K562 (cell line): ENCODE measurements around the gene KCNJ14. TPM values are rescaled to one million over a fixed set of nuclear protein-coding genes. Genes with fewer than 3 reads are reported as not detected.

ENCODE experiments used
- ATAC-seq: fragments of 200-7000 bp; cut with Tn5 transposase; 3 replicates; pipeline ENCODE4 v1.9.1; 2020; ENCODE audit warnings: moderate library complexity
- BruUV-seq: library from RNA; stranded (reverse); fragments of 400-500 nt; replicated peaks from 2 replicates; lab custom pipeline; 2021; lab: Mats Ljungman, UMichigan
- CTCF ChIA-PET: fragments of 300-600 bp; formaldehyde crosslinking; extraction: SDS; loops from one replicate; lab custom pipeline; 2021; ENCODE audit warnings: low intra/inter-chr PET ratio; lab: Yijun Ruan, JAX
- POLR2A ChIA-PET: fragments of 300-600, 350-650 bp; sonication (Branson Sonifier 250); formaldehyde crosslinking; extraction: SDS; loops from one replicate; lab custom pipeline; 2021; ENCODE audit warnings: antibody characterized with exemption, inconsistent platforms; lab: Yijun Ruan, JAX
- DNase-seq, 4 experiments: peaks; one replicate each; pipeline versions ENCODE4 v3.0.0 to v3.0.0-alpha.2; 2011 to 2018; ENCODE audit warnings: low spot score in 3 of 4, mixed read lengths in 3 of 4; ENCODE audit errors: extremely low read depth in 1 of 4
- FAIRE-seq: peaks from 2 replicates; lab custom pipeline; 2011; peaks lifted over from hg19 to GRCh38; lab: Jason Lieb, UNC
- H2AFZ ChIP-seq: 2 replicates; pipeline ENCODE4 v1.6.0; 2011; ENCODE audit warnings: low read depth, low read length, control low read depth, inconsistent platforms
- H3K27ac ChIP-seq: fragments of 200-600 bp; 3 replicates; pipeline ENCODE4 v1.8.0; 2011; ENCODE audit warnings: low read depth, mild to moderate bottlenecking, control low read depth, inconsistent platforms, low read length, moderate library complexity, mixed read lengths; ENCODE audit errors: extremely low read depth
- H3K27me3 ChIP-seq, 2 experiments: fragments of 300-600 bp in 1 of 2; 2 replicates in 1 of 2; 3 replicates in 1 of 2; pipeline versions ENCODE4 v1.6.0 to v1.8.0; 2011; ENCODE audit warnings: inconsistent platforms in 2 of 2, low read length in 2 of 2, mild to moderate bottlenecking in 1 of 2, mixed read lengths in 1 of 2, moderate library complexity in 1 of 2; ENCODE audit not compliant: control insufficient read depth in 2 of 2, insufficient read depth in 2 of 2
- H3K36me3 ChIP-seq: fragments of 300-600 bp; 3 replicates; pipeline ENCODE4 v1.8.0; 2011; ENCODE audit warnings: mild to moderate bottlenecking, low read length, inconsistent platforms; ENCODE audit not compliant: control insufficient read depth, insufficient read depth
- H3K4me1 ChIP-seq, 2 experiments: fragments of 200-600 bp in 1 of 2; replicated peaks in 1 of 2; 2 replicates in 1 of 2; 3 replicates in 1 of 2; pipeline versions ENCODE4 v1.5.1 to v1.8.0; 2011; ENCODE audit warnings: inconsistent platforms in 2 of 2, low read length in 2 of 2, mild to moderate bottlenecking in 1 of 2, mixed read lengths in 1 of 2, moderate library complexity in 1 of 2; ENCODE audit not compliant: control insufficient read depth in 2 of 2, insufficient read depth in 2 of 2
- H3K4me2 ChIP-seq: 2 replicates; pipeline ENCODE4 v1.6.1; 2011; ENCODE audit warnings: low read length, control low read depth, inconsistent platforms, mixed read lengths; ENCODE audit not compliant: insufficient read depth
- H3K4me3 ChIP-seq: fragments of 200-600 bp; sonication (generic), shearing (Covaris generic); 2 replicates; pipeline ENCODE4 v1.5.1; 2016; ENCODE audit warnings: control low read depth, inconsistent platforms
- H3K79me2 ChIP-seq: fragments of 200-600 bp; 3 replicates; pipeline ENCODE4 v1.8.0; 2011; ENCODE audit warnings: low read length, inconsistent platforms; ENCODE audit not compliant: control insufficient read depth, insufficient read depth
- H3K9ac ChIP-seq, 2 experiments: 2 replicates each; pipeline versions ENCODE4 v1.6.0 to v1.6.1; 2011; ENCODE audit warnings: low read depth in 2 of 2, low read length in 2 of 2, control low read depth in 1 of 2, inconsistent platforms in 1 of 2, mild to moderate bottlenecking in 1 of 2, mixed read lengths in 1 of 2; ENCODE audit not compliant: insufficient read depth in 1 of 2
- H3K9me1 ChIP-seq: one replicate; pipeline ENCODE4 v1.6.0; 2011; ENCODE audit warnings: inconsistent platforms, mild to moderate bottlenecking, low read length, moderate library complexity; ENCODE audit not compliant: control insufficient read depth, insufficient read depth
- H3K9me3 ChIP-seq: replicated peaks from 2 replicates; pipeline ENCODE4 v1.5.1; 2011; ENCODE audit warnings: low read depth, low read length, inconsistent platforms; ENCODE audit not compliant: control insufficient read depth, insufficient read depth
- H4K20me1 ChIP-seq: replicated peaks from 2 replicates; pipeline ENCODE4 v1.6.1; 2011; ENCODE audit warnings: low read length, inconsistent platforms, mixed read lengths; ENCODE audit not compliant: control insufficient read depth, insufficient read depth
- CBX2 ChIP-seq: fragments of 200-600 bp; sonication (generic); IDR thresholded peaks from one replicate; pipeline ENCODE4 v1.6.1; 2012; ENCODE audit warnings: mild to moderate bottlenecking, low read length, inconsistent platforms; ENCODE audit not compliant: insufficient read depth, poor library complexity, severe bottlenecking
- CBX5 ChIP-seq: IDR thresholded peaks from 2 replicates; pipeline ENCODE4 v1.6.1; 2014; ENCODE audit warnings: low read depth, borderline replicate concordance
- HLTF ChIP-seq: fragments of 450-650 bp; IDR thresholded peaks from 2 replicates; pipeline ENCODE4 v1.6.1; 2016
- HNRNPLL ChIP-seq: fragments of 200-400 bp; formaldehyde crosslinking; IDR thresholded peaks from 2 replicates; pipeline ENCODE4 v1.6.1; 2017; ENCODE audit warnings: low read length, low read depth, mild to moderate bottlenecking; ENCODE audit not compliant: poor library complexity, severe bottlenecking
- ILK ChIP-seq: fragments of 450-650 bp; IDR thresholded peaks from 2 replicates; pipeline ENCODE4 v1.6.1; 2016; ENCODE audit warnings: missing genetic modification characterization, low read depth, mild to moderate bottlenecking, missing compliant biosample characterization, moderate library complexity, borderline replicate concordance
- JUN ChIP-seq, 2 experiments: sonication (generic) in 1 of 2; formaldehyde crosslinking in 1 of 2; IDR thresholded peaks; 2 replicates each; pipeline versions ENCODE4 v1.6.1 to v1.8.0; 2012 to 2022; ENCODE audit warnings: borderline replicate concordance in 2 of 2, mild to moderate bottlenecking in 2 of 2, improper control_type of control experiment in 1 of 2, low read depth in 1 of 2, low read length in 1 of 2, missing genetic modification reagents in 1 of 2
- KAT2B ChIP-seq: IDR thresholded peaks from one replicate; pipeline ENCODE4 v1.6.1; 2012; ENCODE audit warnings: low read depth, mild to moderate bottlenecking, control low read depth, inconsistent platforms, low read length, moderate library complexity
- MECOM ChIP-seq: fragments of 250-450 bp; sonication (Bioruptor Pico); IDR thresholded peaks from 2 replicates; pipeline ENCODE4 v1.8.0; 2022; ENCODE audit warnings: inconsistent platforms
- MEF2D ChIP-seq: conservative IDR thresholded peaks from 2 replicates; pipeline ENCODE4 v1.6.1; 2016; ENCODE audit warnings: low read depth, missing genetic modification characterization, missing compliant biosample characterization
- RB1 ChIP-seq: fragments of 450-650 bp; IDR thresholded peaks from 2 replicates; pipeline ENCODE4 v1.6.1; 2017; ENCODE audit warnings: low read depth, mild to moderate bottlenecking
- RBFOX2 ChIP-seq: fragments of 200-400 bp; formaldehyde crosslinking; IDR thresholded peaks from 2 replicates; pipeline ENCODE4 v1.6.1; 2017; ENCODE audit warnings: low read depth, mild to moderate bottlenecking, low read length, moderate library complexity
- SLC30A9 ChIP-seq: fragments of 250-450 bp; sonication (Bioruptor Pico); IDR thresholded peaks from 2 replicates; pipeline ENCODE4 v1.8.0; 2022; ENCODE audit warnings: mild to moderate bottlenecking, moderate library complexity
- SMARCA5 ChIP-seq: fragments of 450-650 bp; IDR thresholded peaks from 2 replicates; pipeline ENCODE4 v1.6.1; 2016
- TBP ChIP-seq: optimal IDR thresholded peaks from 2 replicates; pipeline ENCODE3; 2011; ENCODE audit warnings: low read depth, low read length, improper control_type of control experiment
- USF2 ChIP-seq: sonication (generic); formaldehyde crosslinking; IDR thresholded peaks from 2 replicates; pipeline ENCODE4 v1.5.0; 2020; ENCODE audit warnings: missing genetic modification reagents
- ZNF146 ChIP-seq: IDR thresholded peaks from one replicate; pipeline ENCODE4 v1.6.1; 2018; ENCODE audit warnings: missing compliant biosample characterization; ENCODE audit not compliant: unreplicated experiment
- ZNF766 ChIP-seq: fragments of 200-800 bp; sonication (Bioruptor generic); conservative IDR thresholded peaks from 2 replicates; pipeline ENCODE4 v1.6.1; 2016; ENCODE audit warnings: missing genetic modification characterization, missing compliant biosample characterization
- WGBS: fragments of 100-300 bp; shearing (Covaris generic); methylation state at CpG from one replicate; pipeline ENCODE4 v1.1.6; 2016; ENCODE audit warnings: low coverage, mixed read lengths; ENCODE audit not compliant: insufficient coverage; ENCODE audit errors: missing lambda C conversion rate; 5-methylcytosine and 5-hydroxymethylcytosine counted together
- in situ Hi-C: fragments of 300-500 bp; cut with MboI; formaldehyde crosslinking; loops from 4 replicates; pipeline ENCODE4 v1.15.0; 2018; ENCODE audit warnings: inconsistent platforms, mixed read lengths
- intact Hi-C: fragments of 100-400 bp; cut with micrococcal nuclease; formaldehyde crosslinking; loops from 2 replicates; pipeline ENCODE4 v1.14.2; 2022
- polyA plus RNA-seq, 8 experiments: library from polyadenylated mRNA; depleted of rRNA in 4 of 8; stranded (reverse) in 5 of 8; unstranded in 3 of 8; fragments of >200 nt; fragmentation: Nextera tagmentation in 2 of 8; fragmentation: Illumina TruSeq in 1 of 8; extraction: Ambion mirVana in 2 of 8; extraction: Trizol in 1 of 8; gene quantifications; 2 replicates each; pipeline versions ENCODE4 v1.2.1 to v1.2.3, GENCODE V29; 2011 to 2014; ENCODE audit warnings: inconsistent platforms in 1 of 8, missing spikeins in 1 of 8
- total RNA-seq, 7 experiments: library from RNA; depleted of rRNA in 6 of 7; stranded (reverse); fragments of >200 nt in 6 of 7; fragmentation: Illumina TruSeq in 2 of 7; extraction: Trizol in 2 of 7; gene quantifications; 2 replicates each; pipeline versions ENCODE4 v1.2.1 to v1.2.3, GENCODE V29; 2011 to 2021; ENCODE audit warnings: low replicate concordance in 1 of 7
- TF ChIP-seq, protein P1 (sequence below), 2 experiments: fragments of 450-650 bp; IDR thresholded peaks; 2 replicates each; pipeline ENCODE4 v1.6.1; 2016
- TF ChIP-seq, protein P2 (sequence below): sonication (generic); formaldehyde crosslinking; IDR thresholded peaks from 2 replicates; pipeline ENCODE4 v1.8.0; 2022; ENCODE audit warnings: mild to moderate bottlenecking, missing genetic modification reagents

The KCNJ14 gene
- total and polyA plus RNA-seq, 9 of the 15 experiments (the other 6 are each of a cell fraction or from before 2014, with no cell fraction given), result 0.15 to 1.6 (median 0.49) TPM

DNA sequence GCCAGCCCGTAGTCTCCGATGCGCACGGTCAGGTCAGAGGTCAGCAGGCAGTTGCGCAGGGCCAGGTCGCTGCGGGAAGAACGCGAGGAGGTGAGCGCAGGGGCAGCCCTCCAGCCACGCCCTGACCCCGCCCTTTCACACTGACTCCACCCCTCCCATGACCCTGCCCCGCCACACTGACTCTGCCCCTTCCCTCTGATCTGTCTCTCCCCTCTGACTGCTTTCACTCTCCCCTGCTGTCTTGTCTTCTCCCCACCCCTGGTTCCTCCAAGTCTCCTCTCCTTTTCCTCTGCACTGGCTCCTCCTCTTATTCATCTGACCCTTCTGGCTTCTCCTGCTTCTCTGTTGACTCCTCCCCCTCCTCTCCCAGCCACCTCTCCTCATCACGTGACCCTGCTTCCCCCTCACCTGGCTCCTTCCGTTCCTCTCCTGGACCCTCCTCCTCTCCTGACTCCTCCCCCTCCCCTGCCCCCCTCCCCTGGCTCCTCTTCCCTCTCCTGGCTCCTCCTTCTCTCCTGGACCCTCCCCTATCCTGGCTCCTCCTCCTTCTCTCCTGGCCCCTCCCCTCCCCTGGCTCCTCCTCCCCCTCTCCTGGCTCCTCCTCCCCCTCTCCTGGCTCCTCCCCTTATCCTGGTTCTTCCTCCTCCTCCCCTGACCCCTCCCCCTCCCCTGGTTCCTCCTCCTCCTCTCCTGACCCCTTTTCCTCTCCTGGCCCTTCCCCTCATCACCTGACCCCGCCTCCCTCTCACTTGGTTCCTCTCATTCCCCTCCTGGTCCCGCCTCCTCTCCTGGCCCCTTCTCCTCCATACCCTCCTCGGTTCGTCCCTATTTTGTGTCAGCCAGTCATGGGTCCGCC lies 46.3 kb downstream of the KCNJ14 start:
- Histone ChIP-seq H3K36me3 (peaks cover 3% of the 10 kb centered on the region; the same call in 1 of the 3 replicates), H3K27me3 (no peaks in the 10 kb centered on the region), H2AFZ (peak overlapping the region; percentile 95), H4K20me1 (no peaks in the 10 kb centered on the region), H3K4me1 (peaks cover 10 to 50% of the 10 kb centered on the region in 2 experiments; a peak in 4 of 5 replicates), H3K9me3 (no peaks in the 10 kb centered on the region), H3K4me3 (peak overlapping the region; percentile 51), H3K27ac (peak overlapping the region; percentile 73), H3K9ac (peak overlapping the region; percentile 53 to 94), H3K79me2 (peaks cover 7% of the 10 kb centered on the region; the same call in 2 of the 3 replicates), H3K9me1 (peaks cover 3% of the 10 kb centered on the region), H3K4me2 (peak overlapping the region; percentile 85)
- WGBS, result 0% methylated on average over 7 of the region's 20 CpGs
- ChIA-PET POLR2A (interaction anchor here (0.5 to 1.5 kb wide), 6 partner anchors 22 to 122 kb away, joined by 3 to 10 read pairs (median 4); no protein-coding TSS in a partner anchor), CTCF (no interaction called here)
- DNase-seq (peak; percentile 95 to 97 (median 96)), FAIRE-seq (peak; percentile 99), ATAC-seq (peak; percentile 91)
- intact Hi-C loops, result loop anchor here (5.0 kb wide), 1 partner anchor 169 kb away; no protein-coding TSS in a partner anchor
- BruUV-seq, result no TSS peak
- in situ Hi-C loops, result no loop called here
- TF ChIP-seq ILK (tag), result no peak
- TF ChIP-seq RB1, result no peak
- TF ChIP-seq HNRNPLL, result peak; percentile 86
- no peak for TF ChIP-seq ZNF766 (CRISPR knock-in tag)
- peak; percentile 88 for TF ChIP-seq USF2 (CRISPR knock-in tag)
- TF ChIP-seq KAT2B, result no peak
- peak; percentile 95 for TF ChIP-seq SMARCA5
- peak; percentile 44 for TF ChIP-seq TBP
- no peak; the same call in none of the 2 replicates for TF ChIP-seq RBFOX2
- no peak for TF ChIP-seq ZNF146 (CRISPR knock-in tag)
- TF ChIP-seq, protein P1, sequence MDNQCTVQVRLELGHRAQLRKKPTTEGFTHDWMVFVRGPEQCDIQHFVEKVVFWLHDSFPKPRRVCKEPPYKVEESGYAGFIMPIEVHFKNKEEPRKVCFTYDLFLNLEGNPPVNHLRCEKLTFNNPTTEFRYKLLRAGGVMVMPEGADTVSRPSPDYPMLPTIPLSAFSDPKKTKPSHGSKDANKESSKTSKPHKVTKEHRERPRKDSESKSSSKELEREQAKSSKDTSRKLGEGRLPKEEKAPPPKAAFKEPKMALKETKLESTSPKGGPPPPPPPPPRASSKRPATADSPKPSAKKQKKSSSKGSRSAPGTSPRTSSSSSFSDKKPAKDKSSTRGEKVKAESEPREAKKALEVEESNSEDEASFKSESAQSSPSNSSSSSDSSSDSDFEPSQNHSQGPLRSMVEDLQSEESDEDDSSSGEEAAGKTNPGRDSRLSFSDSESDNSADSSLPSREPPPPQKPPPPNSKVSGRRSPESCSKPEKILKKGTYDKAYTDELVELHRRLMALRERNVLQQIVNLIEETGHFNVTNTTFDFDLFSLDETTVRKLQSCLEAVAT (IDR thresholded peaks at IDR 0.05), result peak; percentile 78 to 87
- no peak for TF ChIP-seq SLC30A9 (CRISPR knock-in tag)
- 0 out of 2 replicates have a peak, but pooled peaks have one; percentile 10 for TF ChIP-seq CBX5
- TF ChIP-seq MEF2D (tag), result 0 out of 2 replicates have a peak, but pooled peaks have one; percentile 16
- no peak for TF ChIP-seq MECOM (CRISPR knock-in tag)
- TF ChIP-seq, protein P2, sequence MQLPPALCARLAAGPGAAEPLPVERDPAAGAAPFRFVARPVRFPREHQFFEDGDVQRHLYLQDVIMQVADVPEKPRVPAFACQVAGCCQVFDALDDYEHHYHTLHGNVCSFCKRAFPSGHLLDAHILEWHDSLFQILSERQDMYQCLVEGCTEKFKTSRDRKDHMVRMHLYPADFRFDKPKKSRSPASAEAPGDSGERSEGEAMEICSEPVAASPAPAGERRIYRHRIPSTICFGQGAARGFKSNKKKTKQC (CRISPR knock-in tag), result 0 out of 2 replicates have a peak, but pooled peaks have one; percentile 42
- no peak for TF ChIP-seq CBX2
- peak; percentile 98 for TF ChIP-seq HLTF
- 0 out of 2 replicates have a peak, but pooled peaks have one; percentile 4 for TF ChIP-seq JUN (IDR thresholded peaks at IDR 0.05; ENCODE audit: borderline replicate concordance, low read depth, low read length)
- no peak for TF ChIP-seq JUN (CRISPR knock-in tag; IDR thresholded peaks at IDR 0.05; ENCODE audit: borderline replicate concordance)
